ENCODE data around the gene DLEC1. TPM values are rescaled to one million over a fixed set of nuclear protein-coding genes. Genes with fewer than 3 reads are reported as not detected.

The DLEC1 gene
- total RNA-seq, 1 donor from 2014 or later, result 0.22 TPM

- intact Hi-C loops (cut with DNase I), result no loop called here
- no peak for DNase-seq (ENCODE audit: low spot score)
These were observed 23.5 kb upstream of the DLEC1 start for GRCh38 chr3:38015485-38015884.

GRCh38 chr3:38015984-38016383 lies 23.0 kb upstream of the DLEC1 start:
- DNase-seq (ENCODE audit: low spot score), result no peak
- intact Hi-C loops (cut with DNase I), result no loop called here

- intact Hi-C loops (cut with DNase I), result no loop called here
- no peak for DNase-seq (ENCODE audit: low spot score)
These were observed 22.6 kb upstream of the DLEC1 start for GRCh38 chr3:38016410-38016809.

GRCh38 chr3:38016847-38017444 lies 22.1 kb upstream of the DLEC1 start:
- intact Hi-C loops (cut with DNase I), result no loop called here
- peak; percentile 57 for DNase-seq (ENCODE audit: low spot score)

- peak; percentile 55 for DNase-seq (ENCODE audit: low spot score)
These were observed 21.3 kb upstream of the DLEC1 start for GRCh38 chr3:38017445-38018295.

GRCh38 chr3:38018296-38019266 lies 20.4 kb upstream of the DLEC1 start:
- intact Hi-C loops (cut with DNase I), result no loop called here
- DNase-seq (ENCODE audit: low spot score), result peak; percentile 73

More at GRCh38 chr3:38017445-38018295, 21.3 kb upstream of the DLEC1 start:
- intact Hi-C loops (cut with DNase I), result no loop called here

GRCh38 chr3:38019658-38020341 lies 19.2 kb upstream of the DLEC1 start:
- DNase-seq (ENCODE audit: low spot score), result peak; percentile 67

GRCh38 chr3:38020342-38020726 lies 18.7 kb upstream of the DLEC1 start:
- intact Hi-C loops (cut with DNase I), result no loop called here
- no peak for DNase-seq (ENCODE audit: low spot score)

More at GRCh38 chr3:38019658-38020341, 19.2 kb upstream of the DLEC1 start:
- intact Hi-C loops (cut with DNase I), result no loop called here

GRCh38 chr3:38021196-38021595 lies 17.8 kb upstream of the DLEC1 start:
- DNase-seq (ENCODE audit: low spot score), result peak; percentile 71
- intact Hi-C loops (cut with DNase I), result no loop called here

GRCh38 chr3:38022301-38022700 lies 16.7 kb upstream of the DLEC1 start:
- no peak for DNase-seq (ENCODE audit: low spot score)
- intact Hi-C loops (cut with DNase I), result no loop called here

- intact Hi-C loops (cut with DNase I), result no loop called here
- DNase-seq (ENCODE audit: low spot score), result peak; percentile 59
These were observed 15.9 kb upstream of the DLEC1 start for GRCh38 chr3:38022896-38023709.

GRCh38 chr3:38026856-38027255 lies 12.2 kb upstream of the DLEC1 start:
- intact Hi-C loops (cut with DNase I), result no loop called here
- no peak for DNase-seq (ENCODE audit: low spot score)

- peak; percentile 63 for DNase-seq (ENCODE audit: low spot score)
- intact Hi-C loops (cut with DNase I), result no loop called here
These were observed 11.2 kb upstream of the DLEC1 start for GRCh38 chr3:38027466-38028465.

GRCh38 chr3:38028621-38029361 lies 10.2 kb upstream of the DLEC1 start:
- intact Hi-C loops (cut with DNase I), result no loop called here
- no peak for DNase-seq (ENCODE audit: low spot score)

GRCh38 chr3:38029400-38030125 lies 9.4 kb upstream of the DLEC1 start, which contains the start of gene PLCD1:
TSS of gene PLCD1 (minus strand) at chr3:38029642. CDS start at chr3:38029539, 103 bp downstream.
- peak; percentile 84 for DNase-seq (ENCODE audit: low spot score)
- intact Hi-C loops (cut with DNase I), result no loop called here

Data from cardiac septum (tissue), 1 donor.